SK-N-MC (cell line): ENCODE measurements around the gene CCDC107.

Source experiments
- DNase-seq: peaks from one replicate; pipeline ENCODE4 v3.0.0-alpha.2; 2011; ENCODE audit warnings: low read depth, low spot score
- H3K27ac ChIP-seq: fragments of 200-600 bp; sonication (generic); 2 replicates; pipeline ENCODE4 v1.5.1; 2016; ENCODE audit warnings: mixed run types
- H3K36me3 ChIP-seq: fragments of 200-600 bp; sonication (generic); 2 replicates; pipeline ENCODE4 v1.6.1; 2017; ENCODE audit warnings: antibody characterized with exemption, low read length, mixed read lengths; ENCODE audit not compliant: insufficient read depth
- H3K4me3 ChIP-seq: fragments of 200-600 bp; sonication (generic); 2 replicates; pipeline ENCODE4 v1.5.1; 2016
- H3K9ac ChIP-seq: fragments of 200-600 bp; sonication (generic); 2 replicates; pipeline ENCODE4 v1.8.0; 2017; ENCODE audit warnings: mixed run types, mixed read lengths; ENCODE audit not compliant: insufficient read length
- H3K9me3 ChIP-seq: fragments of 200-600 bp; sonication (generic); 2 replicates; pipeline ENCODE4 v1.6.1; 2017; ENCODE audit warnings: low read depth, mild to moderate bottlenecking, antibody characterized with exemption, low read length, moderate library complexity, mixed read lengths
- EZH2 ChIP-seq: fragments of 200-600 bp; sonication (generic); IDR thresholded peaks from one replicate; pipeline ENCODE4 v1.6.1; 2017; ENCODE audit warnings: antibody characterized with exemption
- FOXP2 ChIP-seq: optimal IDR thresholded peaks from 2 replicates; pipeline ENCODE3; 2011; ENCODE audit warnings: mild to moderate bottlenecking, moderate library complexity; ENCODE audit not compliant: insufficient read depth; ENCODE audit errors: extremely low read length, control extremely low read depth
- POLR2AphosphoS5 ChIP-seq: IDR thresholded peaks from 2 replicates; pipeline ENCODE4 v1.6.1; 2012; ENCODE audit warnings: mild to moderate bottlenecking, low read depth, low read length, borderline replicate concordance

CCDC107 gene

GRCh38 chr9:35705836-35706430 lies 47.8 kb downstream of the CCDC107 start:
- TF ChIP-seq EZH2 (no peak), FOXP2 (no peak)
- Histone ChIP-seq H3K27ac (no peak overlapping the region), H3K4me3 (no peak overlapping the region), H3K9me3 (no peaks in the 10 kb centered on the region), H3K9ac (no peak overlapping the region), H3K36me3 (peaks cover 86% of the 10 kb centered on the region)
- DNase-seq: no peak

GRCh38 chr9:35706951-35707350 lies 48.9 kb downstream of the CCDC107 start:
- H3K27ac ChIP-seq: no peak overlapping the region
- H3K9me3 ChIP-seq: no peaks in the 10 kb centered on the region
- peaks cover 87% of the 10 kb centered on the region for H3K36me3 ChIP-seq
- H3K4me3 ChIP-seq: no peak overlapping the region
- TF ChIP-seq EZH2: no peak
- no peak for TF ChIP-seq POLR2AphosphoS5
- no peak for TF ChIP-seq FOXP2
- H3K9ac ChIP-seq: no peak overlapping the region
- DNase-seq: no peak

GRCh38 chr9:35708146-35708545 lies 50.1 kb downstream of the CCDC107 start:
- Histone ChIP-seq H3K9me3 (no peaks in the 10 kb centered on the region), H3K4me3 (no peak overlapping the region), H3K9ac (no peak overlapping the region), H3K27ac (no peak overlapping the region), H3K36me3 (peaks cover 85% of the 10 kb centered on the region)
- no peak for TF ChIP-seq EZH2
- no peak for TF ChIP-seq POLR2AphosphoS5
- TF ChIP-seq FOXP2: no peak
- no peak for DNase-seq

- H3K9ac ChIP-seq: no peak overlapping the region
- H3K36me3 ChIP-seq: peaks cover 79% of the 10 kb centered on the region
- no peaks in the 10 kb centered on the region for H3K9me3 ChIP-seq
- DNase-seq: no peak
- TF ChIP-seq POLR2AphosphoS5 (no peak), FOXP2 (no peak), EZH2 (no peak)
- H3K27ac ChIP-seq: no peak overlapping the region
- no peak overlapping the region for H3K4me3 ChIP-seq
Measured at GRCh38 chr9:35710818-35711500, 52.9 kb downstream of the CCDC107 start.
